HUES64 (cell line): ENCODE measurements around the gene ACOX1. TPM values are rescaled to one million over a fixed set of nuclear protein-coding genes. Genes with fewer than 3 reads are reported as not detected.

Experiments used
- H3K27ac ChIP-seq: 2 replicates; pipeline ENCODE4 v1.7.0; 2013; ENCODE audit warnings: low read depth, low read length, inconsistent platforms
- H3K27me3 ChIP-seq: 2 replicates; pipeline ENCODE4 v1.6.1; 2013; ENCODE audit warnings: mild to moderate bottlenecking, low read length; ENCODE audit not compliant: insufficient read depth
- H3K36me3 ChIP-seq: 2 replicates; pipeline ENCODE4 v1.6.1; 2013; ENCODE audit warnings: mild to moderate bottlenecking, low read length; ENCODE audit not compliant: insufficient read depth
- H3K4me1 ChIP-seq: 2 replicates; pipeline ENCODE4 v1.6.1; 2013; ENCODE audit warnings: mild to moderate bottlenecking, low read length, moderate library complexity; ENCODE audit not compliant: insufficient read depth
- H3K4me3 ChIP-seq: 2 replicates; pipeline ENCODE4 v1.5.1; 2013; ENCODE audit warnings: mild to moderate bottlenecking, low read length, moderate library complexity
- H3K9ac ChIP-seq: 2 replicates; pipeline ENCODE4 v1.6.1; 2013; ENCODE audit warnings: mild to moderate bottlenecking, low read depth, low read length
- H3K9me3 ChIP-seq: 2 replicates; pipeline ENCODE4 v1.6.1; 2013; ENCODE audit warnings: low read depth, low read length; ENCODE audit not compliant: insufficient read depth
- WGBS: fragments of 150-250, 120-280 bp; methylation state at CpG from one replicate; pipeline ENCODE4 v1.1.7; 2013; ENCODE audit warnings: missing lambda C conversion rate; 5-methylcytosine and 5-hydroxymethylcytosine counted together
- polyA plus RNA-seq, 2 experiments: library from polyadenylated mRNA; stranded (reverse); fragments of 50-300 nt; gene quantifications; one replicate each; pipeline ENCODE4 v1.2.3, GENCODE V29; 2013

ACOX1 gene
- 11.1 TPM for polyA plus RNA-seq (2013, experiment 1 of 2)
- polyA plus RNA-seq (2013, experiment 2 of 2), result 9.8 TPM

DNA sequence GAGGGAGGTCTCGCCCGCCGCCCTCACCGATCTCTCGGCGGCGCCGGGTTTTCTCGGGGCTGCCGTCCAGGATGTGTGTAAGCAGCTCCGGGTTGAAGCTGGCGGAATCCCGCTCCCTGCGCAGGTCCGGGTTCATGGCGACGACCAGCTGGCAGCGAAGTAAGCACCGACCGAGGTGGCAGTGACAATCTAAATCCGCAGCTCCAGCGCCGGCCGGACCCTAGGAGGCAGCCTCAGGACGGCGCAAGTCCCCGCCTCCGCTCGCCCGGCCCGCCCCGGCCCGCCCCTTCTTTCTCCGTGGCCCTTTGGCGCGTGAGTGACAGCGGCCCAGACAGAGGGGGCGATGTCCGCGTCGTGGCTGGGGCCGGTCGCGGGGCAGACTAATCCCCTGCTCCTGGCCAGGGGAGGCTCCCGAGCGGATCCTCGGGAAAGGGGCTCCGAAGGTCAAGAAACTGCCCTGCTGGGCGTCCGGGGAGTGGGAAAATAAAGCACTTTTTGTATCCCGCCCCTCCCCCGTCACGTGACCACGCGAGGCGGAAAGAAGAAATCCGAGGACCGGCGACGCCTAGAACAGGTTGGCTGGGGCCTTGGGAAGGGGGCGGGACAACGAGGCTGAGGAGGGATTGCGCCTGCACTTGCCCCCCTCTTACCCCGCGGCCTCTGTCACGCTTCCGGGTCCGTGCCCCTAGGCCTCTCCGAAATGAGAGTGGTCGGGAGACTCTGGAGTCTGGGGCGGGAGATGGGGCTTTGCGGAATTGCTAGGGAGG lies at the start of gene ACOX1, which contains the start of gene TEN1:
Gene ACOX1 (minus strand): TSS at position 229 of the 767 bp plus-strand sequence. CDS start 93 bp downstream, at position 136.
Gene TEN1 (plus strand): TSS at position 303 of the 767 bp plus-strand sequence. CDS start 6,953 bp downstream, outside the sequence.
- Histone ChIP-seq H3K36me3 (peaks cover 8% of the 10 kb centered on the region), H3K4me1 (peaks cover 25% of the 10 kb centered on the region), H3K9ac (peak within 1 kb of the TSS; percentile 83), H3K4me3 (peak within 1 kb of the TSS; percentile 74), H3K27me3 (no peaks in the 10 kb centered on the region), H3K9me3 (no peaks in the 10 kb centered on the region), H3K27ac (peak within 1 kb of the TSS; percentile 98)
- under 1% methylated on average over 72 of the region's 72 CpGs for WGBS

DNA sequence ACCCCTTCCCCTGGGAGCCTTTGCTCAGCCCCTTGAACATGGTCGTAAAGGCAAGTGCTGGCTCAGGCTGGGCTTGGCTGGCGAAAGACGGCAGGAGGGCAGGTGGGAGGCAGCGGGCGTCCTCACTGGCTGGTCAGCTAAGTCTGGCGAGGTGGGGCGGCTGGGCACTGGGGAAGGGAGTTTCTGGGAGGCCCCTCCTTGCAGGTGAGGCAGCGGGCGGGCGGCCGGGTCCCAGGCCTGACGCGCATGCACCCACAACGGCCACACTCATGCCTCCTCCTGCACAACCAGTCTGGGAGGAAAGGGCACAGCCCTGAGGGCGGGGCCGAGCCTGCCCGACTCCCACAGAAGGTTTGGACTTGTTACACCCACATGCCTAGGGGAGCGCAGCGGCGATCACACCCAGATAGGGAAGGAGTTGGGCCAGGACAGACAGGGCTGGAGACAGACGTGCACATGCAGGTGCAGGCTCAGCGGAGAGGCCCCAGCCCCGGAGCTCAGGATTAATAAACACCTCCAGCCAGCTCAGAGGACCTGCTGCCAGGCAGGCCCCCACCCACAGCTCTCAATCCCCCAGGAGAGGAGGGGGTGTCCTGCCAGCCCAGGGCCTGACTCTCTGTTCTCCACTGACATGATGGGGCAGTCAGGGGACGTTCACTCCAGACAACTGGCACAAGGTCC lies 48.3 kb upstream of the ACOX1 start, which contains the start of gene EVPL:
Gene EVPL (minus strand): TSS at position 148 of the 681 bp plus-strand sequence. CDS start 108 bp downstream, at position 40.
- Histone ChIP-seq H3K36me3 (no peaks in the 10 kb centered on the region), H3K4me1 (peaks cover 6% of the 10 kb centered on the region; the same call in 1 of the 2 replicates), H3K4me3 (no peak within 1 kb of the TSS), H3K27me3 (no peaks in the 10 kb centered on the region), H3K27ac (no peak within 1 kb of the TSS), H3K9me3 (no peaks in the 10 kb centered on the region), H3K9ac (no peak within 1 kb of the TSS)
- WGBS, result 86% methylated on average over 24 of the region's 24 CpGs

DNA sequence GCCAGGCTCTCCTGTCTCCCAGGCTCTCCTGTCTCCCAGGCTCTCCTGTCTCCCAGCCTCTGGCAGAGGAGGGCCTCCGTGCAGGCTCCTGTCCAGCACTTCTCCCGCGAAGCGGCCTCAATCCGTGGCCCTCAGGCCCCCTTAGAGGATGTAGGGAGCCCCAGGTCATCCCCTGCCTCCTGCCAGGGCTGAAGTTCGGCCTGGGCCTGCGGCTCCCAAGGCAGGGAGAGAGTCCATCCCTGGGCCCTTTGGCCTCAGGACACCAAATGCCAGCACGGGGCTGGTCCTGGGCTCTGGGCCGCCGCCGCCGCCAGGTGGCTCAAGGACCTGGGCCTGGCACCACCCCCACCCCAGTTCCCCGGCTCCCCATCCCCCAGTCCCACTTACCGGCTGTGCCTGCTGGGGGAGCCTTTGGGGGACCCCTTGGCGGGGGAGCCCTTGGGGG lies 47.8 kb upstream of the ACOX1 start:
- H3K4me1 ChIP-seq, result peaks cover 6% of the 10 kb centered on the region; the same call in 1 of the 2 replicates
- H3K9me3 ChIP-seq, result no peaks in the 10 kb centered on the region
- no peaks in the 10 kb centered on the region for H3K36me3 ChIP-seq
- no peak overlapping the region for H3K4me3 ChIP-seq
- H3K27me3 ChIP-seq, result no peaks in the 10 kb centered on the region
- no peak overlapping the region for H3K9ac ChIP-seq
- no peak overlapping the region for H3K27ac ChIP-seq
- 92% methylated on average over 15 of the region's 15 CpGs for WGBS

DNA sequence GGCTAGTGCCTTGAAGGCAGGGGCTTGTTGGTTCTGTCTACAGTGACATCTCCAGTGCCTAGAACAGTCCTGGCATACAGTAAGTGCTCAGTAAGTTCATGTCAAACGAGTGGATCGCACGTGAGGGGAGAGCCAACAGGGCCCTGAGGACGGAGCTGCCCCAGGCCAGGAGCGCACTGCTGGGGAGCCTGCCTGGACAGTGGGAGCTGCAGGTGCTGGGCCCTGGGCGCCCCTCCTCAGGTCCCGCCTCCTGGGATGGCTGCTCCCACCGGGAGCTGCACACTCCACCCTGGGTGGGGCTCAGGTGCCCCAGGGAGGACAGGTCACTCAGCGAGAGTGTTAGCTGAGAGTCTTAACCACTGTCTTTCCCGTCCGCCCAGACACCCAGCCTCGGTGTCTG lies 46.3 kb upstream of the ACOX1 start:
- Histone ChIP-seq H3K9me3 (no peaks in the 10 kb centered on the region), H3K36me3 (no peaks in the 10 kb centered on the region), H3K4me1 (peaks cover 6% of the 10 kb centered on the region; the same call in 1 of the 2 replicates), H3K27me3 (no peaks in the 10 kb centered on the region), H3K4me3 (no peak overlapping the region), H3K27ac (no peak overlapping the region), H3K9ac (no peak overlapping the region)
- 95% methylated on average over 12 of the region's 12 CpGs for WGBS

DNA sequence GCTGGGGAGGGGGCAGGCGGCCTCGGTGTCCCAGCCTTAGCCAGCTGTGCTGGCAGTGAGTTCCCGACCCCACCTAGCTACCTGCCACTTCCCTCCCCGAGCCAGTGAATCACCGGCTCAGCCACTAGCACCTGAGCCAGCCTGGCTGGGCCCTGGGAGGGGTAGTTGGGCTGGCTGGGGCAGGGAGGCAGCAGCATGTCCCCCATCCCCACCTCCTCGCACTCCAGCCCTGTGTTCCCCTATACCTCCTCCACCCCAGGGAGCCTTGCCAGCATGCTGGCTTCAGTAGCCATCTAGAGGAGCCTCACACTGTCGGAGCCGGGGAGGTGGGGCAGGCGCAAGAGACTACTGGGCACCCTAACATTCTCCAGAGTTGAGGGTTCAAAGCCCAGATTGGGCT lies 45.4 kb upstream of the ACOX1 start:
- no peak overlapping the region for H3K9ac ChIP-seq
- H3K27me3 ChIP-seq, result no peaks in the 10 kb centered on the region
- H3K4me1 ChIP-seq, result no peaks in the 10 kb centered on the region
- no peak overlapping the region for H3K4me3 ChIP-seq
- no peak overlapping the region for H3K27ac ChIP-seq
- H3K9me3 ChIP-seq, result no peaks in the 10 kb centered on the region
- no peaks in the 10 kb centered on the region for H3K36me3 ChIP-seq
- 90% methylated on average over 9 of the region's 9 CpGs for WGBS

DNA sequence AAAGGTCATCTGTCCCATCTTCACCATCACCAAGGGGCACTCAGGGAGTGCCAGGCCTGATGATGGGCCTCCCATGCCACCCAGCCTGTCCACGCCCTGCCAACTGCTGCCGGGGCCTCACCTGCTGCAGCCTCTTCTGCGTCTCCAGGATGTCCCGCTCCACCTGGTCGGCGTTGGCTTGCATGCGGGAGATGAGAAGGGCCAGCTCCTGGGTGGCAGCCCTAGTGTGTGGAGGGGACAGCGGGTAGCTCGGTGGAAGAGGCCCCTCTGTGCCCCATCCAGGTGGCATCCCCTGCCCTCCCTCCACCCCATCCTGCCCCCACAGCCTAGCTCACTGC lies 44.9 kb upstream of the ACOX1 start:
- H3K27me3 ChIP-seq, result no peaks in the 10 kb centered on the region
- H3K36me3 ChIP-seq, result no peaks in the 10 kb centered on the region
- no peaks in the 10 kb centered on the region for H3K9me3 ChIP-seq
- no peak overlapping the region for H3K4me3 ChIP-seq
- H3K9ac ChIP-seq, result no peak overlapping the region
- WGBS, result 95% methylated on average over 8 of the region's 9 CpGs
- no peak overlapping the region for H3K27ac ChIP-seq
- no peaks in the 10 kb centered on the region for H3K4me1 ChIP-seq

DNA sequence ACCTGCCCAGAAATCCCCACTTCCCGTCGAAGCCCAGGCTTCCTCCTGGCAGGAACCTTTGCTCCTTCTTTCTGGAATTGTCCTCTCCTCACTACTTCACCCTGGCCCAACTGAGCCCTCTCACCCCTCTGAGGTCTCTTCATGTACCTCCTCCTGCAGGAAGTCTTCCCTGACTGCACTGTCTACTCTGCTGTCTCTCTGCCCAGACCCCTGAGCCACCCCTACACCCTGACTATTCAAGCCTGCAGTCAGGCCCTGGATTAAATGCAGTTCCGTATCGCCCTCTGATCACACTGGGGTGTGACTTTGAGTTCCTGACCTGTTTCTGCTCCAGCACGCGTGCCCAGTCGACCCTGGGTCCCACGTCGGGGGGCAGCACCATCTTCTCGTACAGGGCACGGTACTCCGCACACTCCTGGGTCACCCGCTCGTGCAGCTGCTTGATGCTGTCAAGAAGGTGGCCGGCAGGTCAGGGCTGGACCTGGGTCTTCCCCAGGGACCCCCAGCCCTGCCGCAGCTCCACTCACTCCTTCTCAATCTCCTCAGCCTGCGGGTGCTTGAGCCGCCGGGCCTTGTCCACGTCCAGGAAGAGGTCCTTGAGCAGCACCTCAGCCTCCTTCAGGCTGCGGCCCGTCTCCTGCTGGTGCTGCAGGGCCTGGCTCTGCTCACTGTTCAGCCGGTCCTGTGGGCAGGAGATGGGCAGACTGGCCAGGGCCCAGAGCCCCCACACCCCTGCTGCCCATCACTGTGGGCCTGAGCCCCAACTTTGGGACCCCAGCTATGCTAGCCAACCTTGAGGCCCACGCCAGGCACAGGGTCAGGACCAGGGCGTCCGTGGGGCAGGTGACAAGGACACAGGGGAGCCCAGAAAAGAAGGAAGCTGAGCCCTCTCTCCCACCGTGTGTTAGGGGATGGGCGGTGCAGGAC lies 44.3 kb upstream of the ACOX1 start:
- H3K27ac ChIP-seq, result no peak overlapping the region
- 94% methylated on average over 27 of the region's 28 CpGs for WGBS
- H3K4me3 ChIP-seq, result no peak overlapping the region
- H3K9me3 ChIP-seq, result no peaks in the 10 kb centered on the region
- no peak overlapping the region for H3K9ac ChIP-seq
- no peaks in the 10 kb centered on the region for H3K36me3 ChIP-seq
- H3K4me1 ChIP-seq, result no peaks in the 10 kb centered on the region
- H3K27me3 ChIP-seq, result no peaks in the 10 kb centered on the region

DNA sequence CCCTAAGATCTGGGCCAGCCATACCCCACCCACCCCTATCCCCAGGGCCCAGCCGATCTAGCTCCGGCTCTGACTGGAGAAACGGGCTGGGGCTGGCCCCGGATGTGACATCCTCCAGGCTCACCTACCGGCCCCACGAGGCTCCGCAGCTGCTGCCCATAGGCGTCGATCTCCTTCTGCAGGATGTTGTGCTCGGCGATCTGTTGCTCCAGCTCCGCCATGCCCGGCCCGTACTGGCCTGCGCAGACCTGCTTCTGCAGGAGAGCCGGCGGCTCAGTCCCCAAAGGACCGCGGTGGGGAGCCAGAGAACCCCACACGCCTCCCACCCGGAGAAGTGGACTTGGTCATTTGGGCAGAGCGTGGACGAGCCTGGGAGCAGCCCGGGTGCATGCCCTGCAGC lies 43.3 kb upstream of the ACOX1 start:
- Histone ChIP-seq H3K4me1 (no peaks in the 10 kb centered on the region), H3K36me3 (no peaks in the 10 kb centered on the region), H3K27me3 (no peaks in the 10 kb centered on the region), H3K9ac (no peak overlapping the region), H3K27ac (no peak overlapping the region), H3K9me3 (no peaks in the 10 kb centered on the region), H3K4me3 (no peak overlapping the region)
- 90% methylated on average over 24 of the region's 24 CpGs for WGBS

DNA sequence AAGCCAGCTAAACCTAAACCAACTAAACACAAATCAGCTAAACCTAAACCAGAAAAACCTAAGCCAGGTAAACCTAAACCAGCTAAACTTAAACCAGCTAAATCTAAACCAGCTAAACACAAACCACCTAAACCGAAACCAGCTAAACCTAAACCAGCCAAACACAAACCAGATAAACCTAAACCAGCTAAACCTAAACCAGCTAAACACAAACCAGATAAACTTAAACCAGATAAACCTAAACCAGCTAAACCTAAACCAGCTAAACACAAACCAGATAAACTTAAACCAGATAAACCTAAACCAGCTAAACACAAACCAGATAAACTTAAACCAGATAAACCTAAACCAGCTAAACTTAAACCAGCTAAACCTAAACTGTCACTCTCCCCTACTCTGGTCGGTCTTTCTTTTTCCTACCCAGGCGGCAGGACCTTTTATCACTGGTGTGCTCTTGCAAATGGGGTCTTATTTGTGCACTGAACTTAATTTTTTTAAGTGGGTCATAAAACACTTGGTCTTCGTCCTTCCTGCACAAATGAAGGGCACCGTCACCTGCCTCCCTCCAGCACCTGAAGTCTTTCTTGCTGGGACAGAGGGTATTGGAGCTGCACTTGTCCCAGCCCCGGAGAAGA lies 41.0 kb upstream of the ACOX1 start:
- WGBS, result 89% methylated on average over 6 of the region's 6 CpGs

DNA sequence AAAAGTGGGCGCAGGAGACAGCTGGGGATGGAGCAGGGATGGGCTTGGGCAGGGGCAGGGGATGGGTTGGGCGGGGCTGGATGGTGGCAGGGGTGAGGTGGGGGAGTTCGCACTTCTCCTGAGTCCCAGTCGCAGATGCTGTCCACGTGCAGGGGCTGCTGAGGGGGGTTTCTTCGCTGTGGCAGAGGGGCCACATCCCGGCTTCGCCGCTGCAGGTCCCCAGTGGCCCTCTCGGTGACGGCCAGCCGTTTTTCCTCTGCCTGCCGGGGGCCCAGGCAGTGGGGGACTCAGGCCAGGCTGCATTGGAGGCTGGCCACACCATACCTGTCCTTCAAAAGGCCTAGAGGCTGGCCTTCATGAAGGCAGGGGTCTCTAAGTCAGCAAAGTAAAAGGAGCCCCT lies 39.8 kb upstream of the ACOX1 start:
- Histone ChIP-seq H3K4me1 (no peaks in the 10 kb centered on the region), H3K9ac (no peak overlapping the region), H3K27ac (no peak overlapping the region), H3K9me3 (no peaks in the 10 kb centered on the region), H3K4me3 (no peak overlapping the region), H3K27me3 (no peaks in the 10 kb centered on the region), H3K36me3 (no peaks in the 10 kb centered on the region)
- 89% methylated on average over 13 of the region's 13 CpGs for WGBS

More for the DNA sequence above, 41.0 kb upstream of the ACOX1 start:
- Histone ChIP-seq H3K27ac (no peak overlapping the region), H3K9ac (no peak overlapping the region), H3K4me3 (no peak overlapping the region), H3K36me3 (no peaks in the 10 kb centered on the region), H3K4me1 (no peaks in the 10 kb centered on the region), H3K27me3 (no peaks in the 10 kb centered on the region), H3K9me3 (no peaks in the 10 kb centered on the region)
